Activated naive CD4-positive, alpha-beta T cell treated with anti-CD3 and anti-CD28 coated beads, Interleukin-2, amount 50 U/mL, for 72 hours (primary cell): ENCODE data around the gene MEGF11. TPM values are rescaled to one million over a fixed set of nuclear protein-coding genes. Genes with fewer than 3 reads are reported as not detected.

Source experiments
- ATAC-seq, 2 donors: fragments of 150-1000 bp; cut with Tn5 transposase; 2 replicates each; pipeline ENCODE4 v1.10.0; 2021; ENCODE audit warnings: mild to moderate bottlenecking in 2 of 2, moderate library complexity in 2 of 2
- DNase-seq, 2 donors: peaks; one replicate each; pipeline ENCODE4 v3.0.0; 2021 to 2022; ENCODE audit warnings: low spot score in 2 of 2
- H3K27ac Mint-ChIP-seq, 2 donors: one replicate each; pipeline ENCODE4 v1.8.0; 2022; ENCODE audit warnings: mild to moderate bottlenecking in 2 of 2, mixed read lengths in 2 of 2
- H3K36me3 Mint-ChIP-seq, 2 donors: one replicate each; pipeline ENCODE4 v1.8.0; 2022; ENCODE audit warnings: mixed read lengths in 2 of 2
- H3K9me3 Mint-ChIP-seq, 2 donors: one replicate each; pipeline ENCODE4 v1.8.0; 2022; ENCODE audit warnings: mixed read lengths in 2 of 2
- total RNA-seq, 2 donors: library from RNA; stranded (reverse); gene quantifications; one replicate each; pipeline ENCODE4 v1.2.3, GENCODE V29; 2022

The MEGF11 gene
- total RNA-seq, 2 donors from 2014 or later = not detected

DNA sequence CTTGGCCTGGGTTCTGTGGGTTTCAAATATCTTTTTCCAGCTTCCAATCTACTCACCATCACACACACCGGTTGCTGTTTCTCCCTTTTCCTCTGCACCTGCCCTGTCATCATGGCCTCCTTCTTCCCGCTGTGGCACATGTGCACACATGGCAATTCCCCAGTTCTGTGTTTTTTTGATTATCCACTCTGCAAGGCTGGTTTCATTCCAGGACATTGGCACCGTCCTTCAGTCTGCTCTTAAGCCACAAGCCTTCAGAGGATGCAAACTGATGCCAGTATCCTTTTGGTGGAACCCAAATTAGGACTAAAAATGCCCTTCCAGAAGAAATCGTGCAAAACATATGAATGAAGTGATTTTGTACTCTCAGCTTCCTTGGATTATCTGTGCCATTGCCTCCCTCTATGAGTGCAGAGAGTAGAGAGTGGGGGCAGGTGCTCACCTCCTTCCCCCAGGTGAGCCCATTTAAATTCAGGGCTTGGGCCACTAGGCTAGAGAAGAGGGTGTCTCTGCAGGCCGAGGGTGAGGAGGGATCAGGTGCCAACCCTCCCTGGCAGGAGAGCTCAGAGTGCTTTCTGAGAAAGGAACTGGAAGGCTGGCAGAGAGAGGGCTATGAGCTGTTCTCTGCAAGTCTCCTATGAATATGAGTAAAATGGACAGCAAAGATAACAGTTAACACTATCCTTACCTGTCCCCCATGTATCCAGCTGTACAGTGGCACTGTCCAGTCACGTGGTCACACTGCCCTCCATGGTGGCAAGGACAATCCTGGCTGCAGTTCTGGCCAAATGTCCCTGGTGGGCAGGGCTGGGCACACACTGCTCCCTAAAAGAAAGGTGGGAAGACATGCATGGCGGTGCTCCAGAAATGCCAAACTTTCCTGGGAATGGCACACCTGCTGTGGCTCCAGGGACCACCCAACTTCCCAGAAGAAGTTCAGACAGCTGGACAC lies 283.4 kb downstream of the MEGF11 start:
- DNase-seq (no peak), ATAC-seq (no peak)
- H3K9me3 Mint-ChIP-seq = no peaks in the 10 kb centered on the region
- H3K27ac Mint-ChIP-seq = no peak overlapping the region
- no peaks in the 10 kb centered on the region for H3K36me3 Mint-ChIP-seq

DNA sequence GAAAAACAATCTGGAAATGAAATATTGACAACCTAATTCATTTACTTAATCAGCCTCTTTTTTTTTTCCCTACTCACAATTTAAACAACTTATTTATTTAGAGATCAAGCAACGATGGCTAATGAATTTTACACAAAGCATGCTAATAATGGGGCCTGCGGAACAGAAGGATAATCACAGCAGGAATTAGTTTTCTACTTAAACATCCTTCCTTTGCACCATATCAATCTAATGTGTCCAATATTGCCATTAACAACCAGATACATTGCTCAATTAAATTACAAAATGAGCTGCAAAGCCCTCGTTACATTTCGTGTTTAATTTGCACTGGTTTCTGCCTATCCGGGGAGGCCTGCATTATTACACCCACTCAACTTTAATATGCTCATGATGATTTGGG lies 285.0 kb downstream of the MEGF11 start:
- no peak for ATAC-seq
- Mint-ChIP-seq H3K36me3 (no peaks in the 10 kb centered on the region), H3K27ac (no peak overlapping the region)

DNA sequence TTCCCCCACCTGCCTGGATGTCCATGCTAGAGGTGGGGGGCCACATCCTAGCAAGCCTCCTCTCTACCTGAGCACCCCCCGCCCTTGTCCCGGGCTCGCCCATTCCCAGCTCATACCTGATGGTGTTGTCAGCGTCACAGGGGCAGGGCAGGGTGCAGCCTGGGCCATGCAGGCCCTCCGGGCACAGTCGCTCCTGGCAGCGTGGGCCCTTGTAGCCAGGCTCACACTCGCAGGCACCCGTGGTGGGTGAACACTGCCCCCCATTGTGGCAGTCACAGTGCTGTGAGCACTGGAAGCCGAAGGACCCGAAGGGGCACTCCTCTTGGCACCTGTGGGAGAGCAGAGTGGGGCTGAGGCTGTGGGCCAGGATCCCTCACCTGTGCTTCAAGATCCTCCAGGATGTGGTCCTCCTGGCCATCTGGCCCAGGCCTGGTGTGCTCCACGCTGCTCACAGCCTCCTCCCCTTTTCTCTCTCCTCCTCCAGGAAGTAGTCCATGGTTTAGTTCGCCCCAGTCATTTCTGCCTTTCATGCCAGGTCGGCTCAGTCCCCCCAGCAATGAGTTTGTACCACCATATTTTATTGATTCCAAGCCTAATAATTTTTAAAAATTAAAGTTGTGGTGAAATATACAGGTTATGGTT lies 288.6 kb downstream of the MEGF11 start:
- Mint-ChIP-seq H3K9me3 (no peaks in the 10 kb centered on the region), H3K27ac (no peak overlapping the region), H3K36me3 (no peaks in the 10 kb centered on the region)
- DNase-seq (no peak), ATAC-seq (no peak)

More for the DNA sequence above, 285.0 kb downstream of the MEGF11 start:
- H3K9me3 Mint-ChIP-seq = no peaks in the 10 kb centered on the region
- no peak for DNase-seq

DNA sequence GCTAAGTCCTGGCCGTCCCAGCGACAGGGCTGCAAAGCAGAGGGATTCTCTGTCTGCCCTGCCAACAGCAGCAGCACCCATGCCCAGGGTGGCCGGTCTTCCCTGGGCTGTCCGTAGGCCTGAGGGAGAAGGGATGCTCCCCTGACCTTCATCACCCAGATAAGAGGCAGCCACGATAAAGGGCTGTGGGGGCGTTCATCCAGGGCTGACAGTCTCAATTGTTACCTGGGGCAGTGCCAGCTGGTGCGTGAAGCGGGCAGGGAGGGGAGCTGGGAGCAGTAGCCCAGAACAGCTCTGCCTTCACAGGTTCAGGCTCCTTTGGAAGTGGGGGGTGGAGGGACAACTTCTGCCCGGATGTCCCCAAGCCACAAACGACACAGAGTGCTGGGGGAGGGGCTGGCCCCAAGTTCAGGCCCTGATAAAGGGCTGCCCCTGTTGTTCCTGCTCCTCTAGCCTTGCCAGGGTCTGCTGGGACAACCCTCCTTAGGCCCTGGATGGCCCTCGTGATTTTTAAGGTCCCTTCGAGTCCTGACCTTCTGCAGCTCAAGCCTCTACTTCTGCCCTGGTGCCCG lies 289.6 kb downstream of the MEGF11 start:
- no peaks in the 10 kb centered on the region for H3K9me3 Mint-ChIP-seq
- ATAC-seq (no peak), DNase-seq (no peak)
- H3K36me3 Mint-ChIP-seq = no peaks in the 10 kb centered on the region
- no peak overlapping the region for H3K27ac Mint-ChIP-seq

DNA sequence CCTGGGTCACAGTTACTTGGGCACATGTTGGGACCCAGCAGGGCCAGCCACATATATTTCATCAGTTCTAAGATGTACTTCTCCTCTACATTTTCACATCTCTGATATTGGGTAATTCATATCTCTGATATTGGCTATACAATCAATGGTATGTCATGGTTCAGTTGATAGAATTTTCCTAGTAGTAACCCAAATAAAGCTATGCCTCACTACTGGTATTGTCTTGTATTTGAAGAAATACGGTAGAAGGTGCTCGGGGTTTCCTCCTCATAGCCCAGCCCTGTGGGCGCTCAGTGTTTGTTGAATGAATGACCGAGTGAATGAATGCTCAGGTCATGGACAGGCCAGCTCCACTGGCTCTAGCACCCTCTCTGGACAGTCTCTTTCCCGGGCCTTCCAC lies 290.2 kb downstream of the MEGF11 start:
- H3K27ac Mint-ChIP-seq = no peak overlapping the region
- H3K36me3 Mint-ChIP-seq = no peaks in the 10 kb centered on the region
- H3K9me3 Mint-ChIP-seq = no peaks in the 10 kb centered on the region
- DNase-seq (no peak), ATAC-seq (no peak)

DNA sequence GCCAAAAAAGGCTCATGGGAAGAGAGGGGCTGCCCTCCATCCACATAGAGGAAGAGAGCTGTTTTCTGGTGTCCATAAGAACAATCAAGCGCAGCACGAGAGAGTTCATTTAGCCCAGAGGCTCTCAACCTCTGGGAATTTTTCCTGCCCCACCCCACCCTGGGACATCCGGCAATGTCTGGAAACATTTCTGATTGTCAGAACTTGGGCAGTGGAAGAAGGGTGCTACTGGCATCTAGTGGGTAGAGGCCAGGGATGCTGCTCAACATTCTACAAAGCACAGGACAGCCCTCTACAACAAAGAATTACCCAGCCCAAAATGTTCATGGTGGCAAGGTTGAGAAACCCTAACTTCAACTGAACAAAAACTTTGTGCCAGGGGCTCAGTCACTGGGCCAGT lies 291.4 kb downstream of the MEGF11 start:
- no peaks in the 10 kb centered on the region for H3K9me3 Mint-ChIP-seq
- no peak overlapping the region for H3K27ac Mint-ChIP-seq
- ATAC-seq (no peak), DNase-seq (no peak)
- no peaks in the 10 kb centered on the region for H3K36me3 Mint-ChIP-seq

DNA sequence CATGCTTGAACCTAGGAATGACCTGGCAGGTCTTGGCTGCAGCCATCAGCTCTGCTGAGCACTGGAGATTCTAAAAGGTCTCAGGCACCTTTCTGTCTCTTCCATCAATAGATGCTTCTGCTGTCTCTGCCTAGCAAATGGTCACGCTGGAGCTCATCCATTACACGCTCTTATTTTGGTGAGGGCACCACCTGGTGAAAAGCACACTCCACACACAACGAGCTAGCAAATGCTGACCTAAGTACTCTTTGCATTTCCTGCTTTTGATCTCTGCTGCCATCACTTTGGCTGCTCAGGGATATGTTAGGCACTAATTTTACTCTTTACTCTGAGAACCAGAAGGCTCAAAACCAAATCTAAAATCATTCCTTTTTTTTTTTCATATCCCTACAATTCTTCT lies 293.0 kb downstream of the MEGF11 start:
- ATAC-seq (no peak), DNase-seq (no peak)
- no peak overlapping the region for H3K27ac Mint-ChIP-seq
- H3K9me3 Mint-ChIP-seq = no peaks in the 10 kb centered on the region
- no peaks in the 10 kb centered on the region for H3K36me3 Mint-ChIP-seq

DNA sequence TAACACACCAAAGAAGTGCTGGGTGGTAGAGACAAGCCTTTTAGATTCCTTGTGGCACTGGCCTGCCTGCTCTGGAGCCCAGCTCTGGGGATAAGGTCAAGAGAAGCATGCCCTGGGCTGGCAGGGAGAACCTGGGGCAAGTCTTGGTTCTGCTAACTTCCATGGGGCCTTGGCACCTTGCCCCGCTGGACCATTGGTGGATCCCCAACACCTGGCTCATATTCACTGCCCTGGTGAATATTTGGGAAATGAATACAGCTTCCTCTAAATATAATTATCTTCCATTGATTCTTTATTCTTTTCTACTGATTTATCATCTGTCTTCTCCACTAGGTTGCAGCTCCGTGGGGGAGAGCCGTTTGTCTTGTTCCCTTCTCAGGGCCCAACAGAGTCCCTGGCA lies 294.7 kb downstream of the MEGF11 start:
- no peak for DNase-seq
- Mint-ChIP-seq H3K9me3 (no peaks in the 10 kb centered on the region), H3K36me3 (no peaks in the 10 kb centered on the region), H3K27ac (no peak overlapping the region)
- no peak for ATAC-seq

DNA sequence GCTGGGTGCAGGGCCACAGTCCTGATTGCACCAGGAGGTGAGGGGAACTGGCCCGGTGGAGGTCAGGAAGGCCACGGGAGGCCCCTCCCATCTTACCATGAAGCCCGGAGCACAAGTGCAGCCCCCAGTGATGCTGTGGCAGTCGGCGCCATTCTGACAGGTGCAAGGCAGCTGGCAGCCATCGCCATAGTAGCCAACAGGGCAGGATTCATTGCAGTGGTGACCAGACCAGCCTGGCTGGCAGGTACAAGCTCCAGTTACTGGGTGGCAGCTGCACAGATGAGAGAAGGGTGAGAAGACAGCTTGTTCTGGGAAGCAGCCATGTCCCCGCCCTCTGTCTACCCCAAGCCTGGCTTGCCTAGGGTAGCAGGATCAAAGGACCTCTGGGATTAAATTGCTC lies 296.1 kb downstream of the MEGF11 start:
- no peak overlapping the region for H3K27ac Mint-ChIP-seq
- no peaks in the 10 kb centered on the region for H3K9me3 Mint-ChIP-seq
- H3K36me3 Mint-ChIP-seq = no peaks in the 10 kb centered on the region
- DNase-seq (no peak), ATAC-seq (no peak)

DNA sequence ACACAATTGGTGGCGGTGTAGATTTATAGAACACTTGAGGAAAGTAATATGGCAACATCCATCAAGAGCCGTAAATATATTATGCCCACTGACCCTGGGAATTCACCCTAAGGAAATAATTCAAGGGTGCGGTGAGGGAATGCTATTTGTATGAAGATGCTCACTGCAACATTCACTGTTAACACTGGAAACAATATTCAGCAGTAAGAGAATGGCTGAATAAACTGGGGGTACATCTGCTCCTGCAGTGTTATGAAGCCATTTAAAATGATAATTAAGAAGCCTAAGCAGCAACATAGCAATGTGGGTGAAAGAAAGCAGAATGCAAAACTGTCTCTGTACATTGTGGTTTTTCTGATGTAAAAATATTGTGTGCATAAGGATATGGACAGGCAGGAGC lies 296.7 kb downstream of the MEGF11 start:
- no peak overlapping the region for H3K27ac Mint-ChIP-seq
- ATAC-seq = no peak
- no peak for DNase-seq
- no peaks in the 10 kb centered on the region for H3K36me3 Mint-ChIP-seq
- no peaks in the 10 kb centered on the region for H3K9me3 Mint-ChIP-seq

DNA sequence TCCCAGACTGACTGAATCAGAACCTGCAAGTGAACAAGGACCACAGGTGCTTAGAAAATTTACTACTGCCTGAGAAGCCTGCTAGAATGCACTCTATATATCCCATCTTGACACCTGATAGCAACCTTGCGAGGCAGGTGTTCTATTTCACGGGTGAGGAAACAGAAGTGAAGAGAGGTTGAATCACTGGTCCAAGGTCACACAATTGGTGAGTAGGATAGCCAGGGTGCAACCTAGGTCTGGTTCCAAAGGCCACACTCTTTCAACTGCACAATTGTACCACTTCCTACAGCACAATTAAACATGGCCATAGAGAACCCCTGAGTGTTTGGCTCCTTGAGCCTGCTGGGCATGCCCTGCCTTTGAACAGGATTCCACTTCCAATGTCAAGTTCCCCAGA lies 297.2 kb downstream of the MEGF11 start:
- Mint-ChIP-seq H3K36me3 (no peaks in the 10 kb centered on the region), H3K9me3 (no peaks in the 10 kb centered on the region), H3K27ac (no peak overlapping the region)
- ATAC-seq (no peak), DNase-seq (no peak)

DNA sequence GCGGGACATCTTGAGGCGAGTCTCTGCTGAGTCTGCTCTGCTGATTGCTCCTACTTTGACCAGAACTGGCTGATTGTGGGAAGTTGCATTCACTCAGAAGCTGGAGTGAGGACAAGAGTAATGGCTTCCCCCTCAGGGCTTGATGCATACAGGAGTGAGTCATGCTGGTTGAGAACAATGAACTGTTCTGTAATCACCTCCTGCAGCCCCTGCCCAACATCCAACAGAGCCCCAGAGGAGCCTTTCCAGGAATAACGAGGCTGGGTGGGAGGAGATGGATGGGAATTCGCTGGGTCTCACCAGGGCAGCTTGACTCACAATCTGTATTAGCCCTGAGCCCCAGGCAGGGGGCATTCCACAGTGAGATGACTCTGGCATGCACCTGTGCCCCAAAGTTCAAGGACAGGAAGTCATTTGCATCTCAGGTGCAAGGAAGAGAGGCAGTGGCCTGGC lies 299.2 kb downstream of the MEGF11 start:
- no peaks in the 10 kb centered on the region for H3K9me3 Mint-ChIP-seq
- H3K36me3 Mint-ChIP-seq = no peaks in the 10 kb centered on the region
- peak overlapping the region in 1 of 2 donors; percentile 23 for H3K27ac Mint-ChIP-seq
- DNase-seq (no peak), ATAC-seq (no peak)

DNA sequence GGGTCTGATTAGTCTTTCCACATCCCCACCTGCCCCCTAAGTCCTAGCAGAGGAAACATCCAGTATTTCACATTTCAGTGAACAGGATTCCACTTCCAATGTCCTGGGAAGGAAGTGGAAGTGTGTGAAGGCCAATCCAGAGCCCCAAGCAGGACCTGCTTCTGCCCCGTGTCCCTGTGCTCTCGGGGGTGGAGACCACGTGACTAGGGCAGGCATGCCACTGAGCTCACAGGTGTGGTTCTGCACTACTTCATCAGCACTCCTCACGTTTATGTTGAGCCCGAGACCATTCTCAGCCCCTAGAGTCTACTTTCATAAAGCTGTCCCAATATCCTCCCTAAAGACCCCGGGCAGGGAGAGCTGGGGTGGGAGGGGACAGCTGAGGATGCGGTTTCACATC lies 299.9 kb downstream of the MEGF11 start:
- no peaks in the 10 kb centered on the region for H3K36me3 Mint-ChIP-seq
- no peaks in the 10 kb centered on the region for H3K9me3 Mint-ChIP-seq
- H3K27ac Mint-ChIP-seq = peak overlapping the region in 1 of 2 donors; percentile 23
- DNase-seq = no peak
- no peak for ATAC-seq

DNA sequence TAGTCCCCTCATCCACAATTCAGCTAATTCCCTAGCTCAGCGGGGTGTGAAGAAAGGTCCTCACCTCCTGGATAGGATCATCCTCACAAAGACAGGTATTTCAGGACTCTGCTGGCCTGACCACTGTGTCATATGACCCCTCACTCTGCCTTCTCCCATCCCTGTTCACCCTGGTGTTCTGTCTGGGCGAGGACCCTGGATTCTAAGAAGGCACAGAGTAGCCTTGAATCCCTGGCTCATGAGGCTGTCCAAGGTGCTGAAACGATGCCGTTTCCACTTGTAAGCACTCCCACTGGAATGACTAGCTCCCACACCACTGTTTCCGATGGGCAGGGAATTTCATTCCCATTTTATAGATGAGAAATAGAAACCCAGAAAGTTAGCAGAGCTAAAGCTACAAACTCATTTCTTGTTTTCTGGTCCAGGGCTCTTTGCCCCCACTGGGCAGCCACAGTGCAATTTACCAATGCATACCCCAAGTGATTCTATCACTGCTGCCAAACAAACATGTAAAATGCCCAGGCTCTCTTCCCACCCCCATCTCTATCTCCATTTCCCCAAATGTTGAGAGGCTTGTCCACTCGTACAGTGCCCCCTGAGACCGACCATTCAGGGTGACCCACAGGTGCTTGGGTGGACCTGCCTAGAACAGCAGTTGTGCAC lies 301.0 kb downstream of the MEGF11 start:
- ATAC-seq (no peak), DNase-seq (no peak)
- no peaks in the 10 kb centered on the region for H3K36me3 Mint-ChIP-seq
- H3K27ac Mint-ChIP-seq = no peak overlapping the region
- no peaks in the 10 kb centered on the region for H3K9me3 Mint-ChIP-seq

DNA sequence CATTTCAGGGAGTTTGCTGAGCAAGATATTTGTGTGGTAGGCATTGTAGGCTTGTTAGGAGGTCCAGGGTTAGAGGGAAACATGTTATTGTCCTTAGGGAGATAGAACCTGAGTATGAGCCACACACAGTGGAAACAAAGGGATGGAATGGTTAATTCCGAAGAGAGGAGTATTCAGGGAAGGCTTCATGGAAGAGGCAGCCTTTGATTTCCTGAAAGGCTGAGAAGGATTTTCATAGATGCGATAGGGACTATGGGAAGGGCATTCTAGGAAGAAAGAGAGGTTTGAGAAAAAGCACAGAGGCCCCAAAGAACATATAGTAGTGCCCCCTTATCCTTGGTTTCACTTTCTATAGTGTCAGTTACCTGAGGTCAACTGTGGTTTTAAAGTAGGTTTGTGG lies 302.5 kb downstream of the MEGF11 start:
- no peak overlapping the region for H3K27ac Mint-ChIP-seq
- no peaks in the 10 kb centered on the region for H3K9me3 Mint-ChIP-seq
- ATAC-seq = no peak

DNA sequence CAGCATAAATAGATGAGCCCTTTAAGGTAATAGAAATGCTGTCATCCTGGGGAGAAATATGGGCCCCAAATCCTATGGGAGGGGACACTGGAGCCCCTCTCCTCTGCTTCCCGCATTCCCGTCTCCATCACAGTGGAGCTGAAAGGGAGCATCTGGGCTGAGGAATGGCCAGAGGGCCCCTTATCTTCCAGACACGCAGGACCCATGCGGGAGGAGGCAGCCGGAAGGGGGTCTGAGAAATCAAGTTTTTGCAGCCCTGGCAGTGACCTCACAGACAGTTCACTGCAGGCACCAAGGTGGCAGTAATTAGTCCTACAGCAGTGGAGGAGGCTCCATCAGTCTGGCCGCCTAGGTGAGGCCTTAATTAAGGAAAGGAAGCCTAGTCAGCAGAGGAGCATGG lies 304.1 kb downstream of the MEGF11 start:
- Mint-ChIP-seq H3K36me3 (no peaks in the 10 kb centered on the region), H3K27ac (no peak overlapping the region), H3K9me3 (no peaks in the 10 kb centered on the region)
- no peak for DNase-seq
- ATAC-seq = no peak

More for the DNA sequence above, 302.5 kb downstream of the MEGF11 start:
- DNase-seq = no peak
- H3K36me3 Mint-ChIP-seq = no peaks in the 10 kb centered on the region

DNA sequence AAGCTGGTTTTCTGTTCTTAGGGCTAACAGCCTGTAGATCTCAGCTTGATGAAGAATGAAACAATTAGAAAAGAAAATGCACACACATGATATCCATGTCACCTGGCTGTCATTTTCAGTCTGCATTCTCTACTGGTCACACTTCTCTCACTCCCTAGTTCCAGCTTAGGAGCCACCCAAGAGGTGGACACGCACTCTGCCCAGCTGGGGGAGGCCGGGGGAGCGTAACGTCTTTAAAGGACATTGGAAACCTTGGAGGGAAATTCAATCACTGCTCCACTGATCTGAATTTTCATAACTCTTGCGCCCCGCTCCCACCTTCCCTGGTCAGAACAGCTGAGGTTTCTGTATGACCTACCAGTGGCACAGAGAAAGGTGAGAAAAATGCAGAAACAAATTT lies 304.5 kb downstream of the MEGF11 start:
- Mint-ChIP-seq H3K9me3 (no peaks in the 10 kb centered on the region), H3K27ac (no peak overlapping the region), H3K36me3 (no peaks in the 10 kb centered on the region)
- ATAC-seq (no peak), DNase-seq (no peak)
